Gastroesophageal sphincter (tissue), 3 donors: ENCODE data around the gene ZNF664.

ENCODE experiments used
- CTCF ChIP-seq, 4 experiments: fragments of 200-600 bp in 2 of 4; fragments of 450-650 bp in 2 of 4; sonication (generic) in 1 of 4; IDR thresholded peaks; one replicate each; pipeline ENCODE4 v1.5.1; 2017 to 2019; ENCODE audit warnings: antibody characterized with exemption in 4 of 4, mild to moderate bottlenecking in 2 of 4, moderate library complexity in 2 of 4
- POLR2A ChIP-seq, 2 donors: fragments of 450-650 bp; IDR thresholded peaks; one replicate each; pipeline ENCODE4 v1.6.1; 2017; ENCODE audit warnings: antibody characterized with exemption in 2 of 2, mild to moderate bottlenecking in 2 of 2, moderate library complexity in 1 of 2

GRCh38 chr12:124027753-124028554 lies 54.9 kb downstream of the ZNF664 start:
- no peak for TF ChIP-seq CTCF (IDR thresholded peaks at IDR 0.05)
- no peak for TF ChIP-seq POLR2A (IDR thresholded peaks at IDR 0.05)
